ENCODE results near the gene TRUB2.
"Not testable (repeated sequence)": the region's sequence is repeated elsewhere in the genome, so short reads cannot be mapped to it uniquely, and the experiment has no call there.

TRUB2 gene

DNA sequence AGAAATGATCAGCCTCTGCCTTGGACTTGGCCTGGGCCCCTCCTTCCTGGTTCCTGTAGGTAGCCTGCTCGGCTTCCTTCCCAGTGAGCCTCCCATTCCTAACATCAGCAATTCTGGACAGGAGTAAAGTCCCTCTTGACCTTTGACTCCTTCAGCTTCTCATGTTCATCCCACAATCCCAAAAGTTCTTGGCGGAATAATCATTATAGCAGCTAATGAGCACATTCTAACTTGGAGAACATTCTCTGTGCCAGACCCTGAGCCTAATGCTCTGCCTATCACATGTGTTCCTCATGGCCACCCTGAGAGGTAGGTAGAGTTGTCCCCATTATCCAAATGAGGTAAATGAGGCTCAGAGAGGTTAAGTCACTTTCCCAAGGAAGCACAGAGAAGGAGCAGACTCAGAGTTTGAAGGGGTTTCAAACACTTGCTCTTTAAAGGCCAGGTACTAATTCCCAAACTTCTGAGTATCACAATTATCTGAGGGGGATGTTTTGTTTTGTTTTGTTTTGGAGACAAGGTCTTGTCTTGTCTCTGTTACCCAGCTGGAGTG lies 24.9 kb downstream of the TRUB2 start:
- DNase-seq: no peak

DNA sequence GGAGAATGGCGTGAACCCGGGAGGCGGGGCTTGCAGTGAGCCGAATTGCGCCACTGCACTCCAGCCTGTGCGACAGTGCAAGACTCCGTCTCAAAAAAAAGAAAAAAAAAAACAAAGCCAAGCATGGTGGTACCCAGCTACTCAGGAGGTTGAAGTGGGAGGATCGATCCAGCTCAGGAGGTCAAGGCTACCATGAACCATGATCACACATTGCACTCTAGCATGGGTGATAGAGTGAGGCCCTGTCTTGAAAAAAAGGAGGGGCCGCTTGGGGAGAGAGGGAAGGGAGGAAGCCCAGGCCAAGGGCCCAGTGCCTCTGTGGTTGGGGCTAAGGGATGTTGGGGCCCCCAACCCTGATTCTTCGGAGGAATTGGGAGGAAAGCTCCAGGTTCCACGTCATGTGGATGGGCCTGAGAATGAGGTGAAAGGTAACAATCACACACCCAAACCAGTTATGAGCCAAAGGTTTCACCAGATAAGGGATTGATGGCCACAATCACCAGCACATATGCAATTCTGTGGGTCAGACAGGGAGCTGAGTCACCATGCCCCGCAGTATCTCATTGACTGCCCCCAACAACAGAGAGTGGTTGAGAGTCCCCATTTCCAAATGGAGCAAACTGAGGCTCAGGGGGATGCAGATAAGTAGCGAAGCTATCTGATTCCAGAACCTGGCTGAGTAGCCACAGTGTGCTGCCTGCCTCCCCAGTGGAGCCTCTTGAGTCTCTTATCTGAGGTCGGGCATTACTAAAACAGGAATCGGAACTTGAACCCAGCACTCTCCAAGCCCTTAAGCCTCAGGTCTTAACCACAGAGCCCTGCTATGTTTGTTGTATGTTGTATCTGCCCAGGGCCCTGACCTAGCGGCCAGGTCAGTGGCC lies 25.7 kb downstream of the TRUB2 start:
- DNase-seq: no peak

DNA sequence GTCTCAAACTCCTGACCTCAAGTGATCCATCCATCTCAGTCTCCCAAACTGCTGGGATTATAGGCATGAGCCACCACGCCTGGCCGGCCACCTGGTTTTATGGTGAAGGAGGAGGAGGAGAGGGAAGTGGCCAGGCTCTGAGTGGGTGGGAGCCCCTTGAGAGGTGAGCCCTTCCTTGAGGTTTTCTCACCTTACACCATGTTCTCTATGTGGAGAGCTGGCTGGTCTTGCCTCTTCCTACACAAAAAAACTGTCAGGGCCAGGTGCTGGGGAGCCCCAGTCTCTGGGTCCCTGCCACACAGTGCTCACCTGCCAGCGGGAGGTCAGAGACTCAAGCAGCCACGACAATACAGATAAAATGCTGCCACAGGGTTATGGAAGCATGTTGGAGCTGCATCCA lies 28.1 kb downstream of the TRUB2 start:
- DNase-seq: no peak

DNA sequence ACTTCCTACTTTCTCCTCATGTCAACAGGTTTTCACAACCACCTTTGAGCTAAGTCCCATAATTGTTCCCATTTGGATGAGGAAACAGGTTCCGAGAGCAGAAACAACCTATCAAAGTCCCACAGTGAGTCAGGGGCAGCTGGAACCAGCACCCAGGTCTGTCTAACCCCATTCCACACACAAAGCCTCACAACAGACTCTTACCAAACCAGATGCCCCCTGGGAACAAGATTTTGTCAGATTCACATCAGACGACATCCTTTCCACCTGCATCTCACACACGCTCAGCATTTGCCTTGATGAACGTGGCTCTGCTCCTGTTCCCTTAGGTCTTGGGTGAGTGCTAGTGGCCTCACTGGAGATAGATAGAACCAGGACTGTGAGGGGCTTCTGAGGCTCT lies 29.2 kb downstream of the TRUB2 start:
- DNase-seq: no peak

DNA sequence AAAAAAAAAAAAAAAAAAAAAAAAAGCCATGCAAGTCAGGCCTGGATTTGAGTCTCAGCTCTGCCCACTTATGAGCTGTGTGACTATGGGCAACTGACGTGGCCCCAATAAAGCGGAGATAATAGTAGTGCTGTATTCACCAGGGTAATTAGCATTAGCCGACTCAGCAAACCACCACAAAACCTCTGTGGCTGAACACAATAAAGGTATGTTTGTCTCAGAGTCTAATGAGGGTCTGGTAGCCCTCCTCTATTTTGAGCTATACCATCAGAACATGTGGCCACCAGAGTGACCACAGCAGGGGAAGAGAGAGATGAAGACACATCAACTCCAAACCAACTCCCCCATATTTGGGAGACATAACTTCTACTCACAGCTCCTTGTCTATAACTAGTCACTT lies 30.2 kb downstream of the TRUB2 start:
- no peak for DNase-seq

DNA sequence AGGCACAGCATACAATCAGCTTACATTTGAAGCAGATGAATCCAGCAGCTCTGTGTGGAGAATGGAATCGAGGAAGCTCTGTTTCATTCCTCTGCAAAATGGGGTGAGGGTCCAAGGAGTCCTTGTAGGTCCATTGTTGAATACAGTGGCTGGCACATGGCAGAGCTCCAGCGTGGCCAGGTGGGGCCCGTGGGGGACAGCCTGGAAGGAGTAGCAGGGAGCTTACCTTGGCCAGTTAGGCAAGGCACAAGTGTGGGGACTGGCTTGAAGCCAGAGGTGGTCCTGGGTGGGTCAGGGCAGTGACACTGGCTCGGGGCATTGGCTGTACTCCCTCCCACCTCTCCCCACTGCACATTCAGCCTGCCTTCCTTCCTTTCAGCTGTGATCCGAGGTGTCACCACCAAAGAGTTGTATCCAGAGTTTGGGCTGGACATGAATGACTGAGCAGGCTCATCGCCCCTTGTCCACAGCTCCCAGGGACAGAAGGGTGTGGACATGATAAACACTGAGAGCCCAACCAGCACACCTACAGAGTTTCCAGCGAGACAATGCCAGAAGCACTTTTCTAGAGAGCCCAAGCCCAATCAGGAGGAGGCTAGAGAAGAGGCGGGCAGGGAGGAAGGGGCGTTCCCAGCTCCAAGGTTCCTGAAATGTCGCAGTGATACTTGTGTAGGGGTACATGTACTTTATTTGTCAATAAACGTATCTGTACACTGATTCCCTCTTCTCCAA lies 33.8 kb downstream of the TRUB2 start:
- no peak for DNase-seq

DNA sequence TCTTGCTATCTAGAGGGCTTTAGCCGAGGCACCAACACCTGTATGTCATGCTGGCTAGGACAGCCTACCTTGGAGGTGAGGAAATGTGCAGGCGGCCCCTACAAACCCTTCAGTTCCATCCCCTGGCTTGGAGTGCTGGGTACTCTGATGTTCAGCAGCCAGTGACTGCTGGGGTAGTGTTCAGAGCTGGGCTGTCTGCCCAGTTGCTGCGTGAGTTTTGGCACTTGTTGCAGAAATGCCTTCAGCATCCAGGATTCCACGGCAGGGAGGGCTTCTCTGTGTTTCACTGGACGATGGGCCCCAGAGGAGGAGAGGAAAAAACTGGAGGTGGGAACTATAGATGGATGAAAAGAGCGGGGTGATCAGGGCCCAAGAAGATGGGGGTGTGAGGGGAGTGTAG lies 35.8 kb downstream of the TRUB2 start:
- DNase-seq: no peak

DNA sequence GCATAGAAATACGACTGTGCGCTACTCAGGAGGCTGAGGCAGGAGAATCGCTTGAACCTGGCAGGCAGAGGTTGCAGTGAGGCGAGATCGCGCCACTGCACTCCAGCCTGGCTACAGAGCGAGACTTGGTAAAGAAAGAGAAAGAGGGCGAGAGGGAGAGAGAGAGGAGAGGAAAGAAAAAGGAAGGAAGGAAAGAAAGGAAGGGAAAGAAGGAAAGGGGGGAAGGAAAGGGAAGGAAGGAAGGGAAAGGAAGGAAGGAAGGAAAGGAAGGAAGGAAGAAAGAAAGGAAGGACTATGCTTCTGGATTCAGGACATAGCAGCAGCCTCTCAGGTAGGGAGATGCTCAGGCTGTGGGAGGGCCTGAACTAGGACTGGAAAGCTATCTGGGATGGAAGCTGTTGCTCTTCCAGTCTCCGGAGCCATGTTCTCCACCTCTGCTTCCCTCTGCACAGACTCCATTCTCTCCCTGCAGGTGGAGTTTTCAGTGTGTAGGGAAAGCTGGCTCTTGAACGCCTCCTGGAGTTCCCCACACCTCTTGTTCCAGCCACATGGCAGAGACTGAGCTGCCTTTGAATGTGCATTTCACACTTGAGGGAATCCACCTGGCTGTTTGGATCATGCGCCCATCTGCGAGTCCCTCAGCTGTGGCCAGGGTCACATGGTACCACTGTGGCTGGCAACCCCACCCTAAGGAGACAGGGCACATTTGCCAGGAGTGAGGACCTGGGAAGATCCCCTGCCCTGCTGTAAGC lies 37.0 kb downstream of the TRUB2 start:
- DNase-seq: no peak

DNA sequence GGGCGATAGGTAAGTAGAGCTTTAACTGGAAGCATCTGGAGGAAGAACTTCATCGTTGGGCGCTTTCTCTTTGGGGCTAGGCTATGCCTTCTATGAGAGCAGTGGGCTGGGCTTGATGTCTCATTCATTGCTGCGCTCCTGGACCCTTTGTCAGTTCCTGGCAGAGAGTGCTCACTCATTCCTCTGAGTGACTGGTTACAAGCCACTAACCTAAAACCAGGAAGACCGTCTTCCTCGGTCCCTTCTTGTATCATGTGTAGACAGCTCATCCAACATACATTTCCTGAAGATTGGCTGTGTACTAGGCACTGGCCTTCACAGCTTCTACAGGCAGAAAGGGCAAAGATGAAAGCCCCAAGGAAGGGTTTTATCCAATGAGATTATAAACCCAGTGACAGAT lies 39.7 kb downstream of the TRUB2 start:
- DNase-seq: no peak

DNA sequence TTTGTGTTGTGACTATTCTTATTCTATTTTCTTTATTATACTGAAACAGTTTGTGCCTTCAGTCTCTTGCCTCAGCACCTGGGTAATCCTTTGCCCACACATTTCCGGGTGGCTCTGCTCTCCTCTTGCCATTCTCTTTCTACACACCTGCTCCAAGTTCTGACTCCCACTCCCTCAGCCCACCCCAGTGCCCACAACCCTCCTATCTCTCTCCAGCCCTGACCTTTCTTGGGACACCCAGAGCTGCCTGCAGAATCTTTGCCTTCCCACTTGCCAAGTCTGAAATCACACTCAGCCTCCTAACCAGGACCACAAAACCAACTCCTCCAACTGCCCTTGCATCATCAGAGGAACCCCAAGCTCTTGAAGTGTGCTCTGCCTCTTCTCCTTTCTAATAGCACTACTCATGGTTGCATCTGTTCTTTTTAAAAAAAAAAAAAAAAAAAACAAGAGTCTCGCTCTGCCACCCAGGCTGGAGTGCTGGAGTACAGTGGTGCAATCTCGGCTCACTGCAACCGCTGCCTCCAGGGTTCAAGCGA lies 42.1 kb downstream of the TRUB2 start:
- DNase-seq: no peak

DNA sequence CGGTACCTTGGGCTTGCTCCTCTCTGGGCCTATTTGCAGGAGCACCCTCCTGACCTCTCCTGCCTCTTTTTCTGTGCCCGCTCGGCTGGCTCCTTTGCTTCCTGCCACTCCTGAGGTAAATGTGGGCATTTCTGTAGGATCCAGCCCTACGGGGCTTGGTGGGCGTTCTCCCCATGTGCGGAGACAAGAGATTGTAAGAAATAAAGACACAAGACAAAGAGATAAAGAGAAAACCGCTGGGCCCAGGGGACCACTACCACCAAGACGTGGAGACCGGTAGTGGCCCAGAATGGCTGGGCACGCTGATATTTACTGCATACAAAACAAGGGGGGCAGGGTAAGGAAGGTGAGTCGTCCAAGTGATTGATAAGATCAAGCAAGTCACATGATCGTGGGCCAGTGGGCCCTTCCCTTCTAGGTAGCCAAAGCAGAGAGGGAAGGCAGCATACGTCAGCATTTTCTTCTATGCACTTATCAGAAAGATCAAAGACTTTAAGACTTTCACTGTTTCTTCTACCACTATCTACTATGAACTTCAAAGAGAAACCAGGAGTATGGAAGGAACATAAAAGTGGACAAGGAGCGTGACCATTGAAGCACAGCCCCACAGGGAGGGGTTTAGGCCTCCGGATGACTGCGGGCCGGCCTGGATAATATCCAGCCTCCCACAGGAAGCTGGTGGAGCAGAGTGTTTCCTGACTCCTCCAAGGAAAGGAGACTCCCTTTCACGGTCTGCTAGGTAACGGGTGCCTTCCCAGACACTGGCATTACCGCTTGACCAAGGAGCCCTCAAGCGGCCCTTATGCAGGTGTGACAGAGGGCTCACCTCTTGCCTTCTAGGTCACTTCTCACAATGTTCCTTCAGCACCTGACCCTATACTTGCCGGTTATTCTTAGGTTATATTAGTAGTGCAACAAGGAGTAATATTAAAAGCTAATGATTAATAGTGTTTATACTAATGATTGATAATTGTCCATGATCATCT lies 42.9 kb downstream of the TRUB2 start:
- not testable (repeated sequence) for DNase-seq

DNA sequence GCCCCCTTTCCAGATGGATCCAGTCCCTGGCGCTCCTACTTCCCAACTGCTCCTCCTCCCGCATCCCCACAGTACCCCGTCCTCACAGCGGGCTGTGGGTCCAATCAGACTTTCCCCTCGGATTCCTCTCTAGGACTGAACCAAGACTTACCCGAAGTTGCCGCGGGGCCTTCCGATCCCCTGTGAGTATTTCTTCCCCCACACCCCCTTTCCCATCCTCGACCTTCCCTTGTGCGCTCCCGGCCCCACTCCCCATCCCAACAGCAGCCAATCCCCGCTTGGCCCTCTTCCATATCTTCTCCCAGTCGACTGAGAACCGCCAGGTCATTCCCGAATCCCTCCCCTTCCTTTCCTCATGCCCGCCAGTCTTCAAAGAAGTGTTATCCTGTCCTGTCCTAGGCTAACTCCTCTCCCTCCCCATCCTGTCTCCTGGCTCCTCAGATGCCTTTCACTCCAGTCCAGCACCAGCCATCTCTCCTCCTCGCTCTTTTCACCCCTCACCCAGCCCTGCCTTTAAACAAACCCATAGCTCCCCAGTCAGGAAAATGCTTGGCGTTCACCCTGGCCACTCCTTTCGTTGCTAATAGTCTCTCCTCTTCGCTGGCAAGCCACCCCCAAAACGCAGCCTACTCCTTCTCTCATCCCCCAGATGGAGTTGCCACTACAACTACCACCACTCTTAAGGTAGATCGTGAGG lies 45.5 kb downstream of the TRUB2 start:
- DNase-seq: peak; percentile 25

DNA sequence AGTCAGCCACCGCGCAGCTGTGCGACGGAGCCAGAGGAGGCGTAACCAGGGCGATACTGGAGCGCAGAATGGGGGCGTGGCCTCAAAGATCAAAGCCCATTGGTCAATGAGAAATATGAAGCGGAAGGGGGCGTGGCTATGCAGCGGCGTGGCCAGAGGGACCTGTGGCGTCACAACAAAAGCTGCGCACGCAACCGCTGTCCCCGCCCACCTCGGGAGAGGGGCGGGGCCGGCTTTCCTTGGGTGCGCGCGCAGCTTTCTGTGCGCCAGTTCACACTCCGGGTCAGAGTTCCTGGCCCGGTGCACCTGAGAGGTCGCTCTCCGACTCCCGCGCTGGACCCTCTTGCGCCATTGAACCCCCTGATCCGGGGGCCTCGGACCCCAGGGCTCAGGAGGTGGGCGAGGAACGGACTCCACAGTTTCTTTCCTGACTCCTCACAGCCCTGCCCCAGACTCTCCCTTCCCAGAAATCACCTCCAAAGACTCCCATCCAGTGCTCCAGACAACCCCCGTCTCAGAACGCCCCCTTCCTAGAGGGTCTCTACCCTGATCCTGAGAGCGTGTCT lies 46.2 kb downstream of the TRUB2 start, which contains the start of gene SWI5:
TSS of gene SWI5 (plus strand) at position 269 of the 566 bp plus-strand sequence.
- peak; percentile 100 for DNase-seq

DNA sequence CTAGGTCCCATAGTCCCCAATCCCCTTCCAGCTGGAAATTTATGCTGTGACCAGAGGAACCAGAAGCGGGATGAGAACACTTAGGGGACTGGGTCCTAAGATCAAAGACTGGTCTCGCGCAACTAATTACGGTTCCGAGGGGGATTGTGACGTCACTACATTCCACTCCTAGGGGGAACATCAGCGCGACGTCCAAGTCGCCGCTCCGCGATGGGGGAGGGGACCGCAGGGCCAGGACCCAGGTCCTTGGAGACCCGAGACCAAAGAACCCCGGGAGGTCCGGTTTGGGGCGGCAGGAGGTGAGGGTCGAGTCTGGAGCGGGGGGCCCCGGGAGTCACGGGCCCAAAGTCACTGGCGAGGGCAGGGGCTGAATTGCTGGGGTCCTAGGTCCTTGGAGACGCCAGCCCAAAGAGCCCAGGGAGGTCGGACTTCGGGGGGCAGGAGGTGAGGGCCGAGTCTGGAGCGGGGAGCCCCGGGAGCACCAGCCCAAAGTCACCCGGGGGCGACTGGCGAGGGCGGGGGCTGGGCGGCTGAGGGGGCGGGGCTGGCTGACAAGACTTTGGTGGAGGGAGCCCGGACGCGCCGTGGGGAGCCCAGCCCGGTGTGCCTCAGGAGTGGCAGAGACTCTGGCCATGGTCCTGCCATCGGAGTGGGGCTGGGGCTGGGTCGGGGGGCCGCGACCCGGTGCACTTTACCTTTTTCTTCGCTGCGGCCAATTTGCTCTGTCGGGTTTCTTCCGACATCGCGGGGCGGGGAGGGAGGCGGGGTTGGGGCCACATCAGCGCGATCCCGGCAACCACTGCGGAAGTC lies 46.8 kb downstream of the TRUB2 start, which contains the start of gene GOLGA2:
TSS of gene GOLGA2 (minus strand) at position 810 of the 810 bp plus-strand sequence. CDS start at position 779, 31 bp downstream.
- DNase-seq: peak; percentile 21

DNA sequence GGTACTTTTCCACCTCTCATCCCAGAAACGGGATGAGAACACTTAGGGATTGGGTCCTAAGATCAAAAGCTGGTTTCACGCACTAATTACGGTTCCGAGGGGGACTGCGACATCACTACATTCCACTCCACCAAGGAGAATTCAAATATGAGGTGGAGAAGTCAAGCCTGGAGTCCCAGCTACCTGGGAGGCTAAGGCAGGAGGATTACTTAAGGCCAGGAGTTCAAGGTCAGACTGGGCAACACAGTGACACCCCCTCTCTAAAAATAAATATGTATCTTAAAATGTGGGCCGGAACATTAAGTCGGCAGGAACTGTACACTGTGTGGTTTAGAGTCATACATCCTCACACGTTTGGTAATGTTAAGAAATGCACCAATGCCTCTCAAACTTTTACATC lies 48.0 kb downstream of the TRUB2 start:
- no peak for DNase-seq

DNA sequence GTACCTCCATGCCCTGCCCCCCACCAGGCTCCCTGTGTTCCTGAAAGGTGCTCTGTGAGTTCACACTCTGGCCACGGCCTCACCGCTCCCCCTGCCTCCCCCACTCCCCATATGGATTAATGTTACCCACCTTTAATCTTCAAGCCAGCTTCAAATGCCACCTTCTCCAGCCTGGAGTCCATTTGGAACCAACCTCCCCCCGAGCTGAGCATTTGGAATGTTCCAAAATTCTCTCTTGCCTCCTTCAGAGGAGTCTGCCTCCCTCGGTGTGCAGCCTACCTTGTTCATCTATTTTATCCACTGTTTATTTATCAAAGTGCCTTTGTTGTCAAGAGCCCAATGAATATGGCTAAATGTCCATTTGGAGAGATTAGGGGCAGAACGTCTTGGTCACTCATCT lies 50.7 kb downstream of the TRUB2 start:
- DNase-seq: no peak

DNA sequence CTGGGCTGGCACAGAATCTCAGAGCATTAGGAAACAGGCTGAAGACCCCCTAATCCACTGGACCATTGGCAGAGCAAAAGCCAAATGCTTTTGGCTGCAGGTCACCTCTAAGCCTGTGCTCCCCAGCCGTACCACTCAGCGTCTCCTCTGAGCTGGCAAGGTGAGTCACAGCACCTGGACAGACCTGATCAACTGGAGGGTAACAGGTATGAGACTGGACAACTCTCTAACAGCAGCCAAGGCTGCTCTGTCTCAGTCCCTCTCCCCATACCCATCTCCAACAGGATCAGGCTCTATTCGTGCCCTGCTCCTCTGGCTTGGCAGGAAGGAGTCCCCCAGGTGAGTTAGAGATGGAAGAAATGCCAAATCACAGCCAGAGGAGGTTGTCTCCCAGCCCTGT lies 51.1 kb downstream of the TRUB2 start:
- no peak for DNase-seq

DNA sequence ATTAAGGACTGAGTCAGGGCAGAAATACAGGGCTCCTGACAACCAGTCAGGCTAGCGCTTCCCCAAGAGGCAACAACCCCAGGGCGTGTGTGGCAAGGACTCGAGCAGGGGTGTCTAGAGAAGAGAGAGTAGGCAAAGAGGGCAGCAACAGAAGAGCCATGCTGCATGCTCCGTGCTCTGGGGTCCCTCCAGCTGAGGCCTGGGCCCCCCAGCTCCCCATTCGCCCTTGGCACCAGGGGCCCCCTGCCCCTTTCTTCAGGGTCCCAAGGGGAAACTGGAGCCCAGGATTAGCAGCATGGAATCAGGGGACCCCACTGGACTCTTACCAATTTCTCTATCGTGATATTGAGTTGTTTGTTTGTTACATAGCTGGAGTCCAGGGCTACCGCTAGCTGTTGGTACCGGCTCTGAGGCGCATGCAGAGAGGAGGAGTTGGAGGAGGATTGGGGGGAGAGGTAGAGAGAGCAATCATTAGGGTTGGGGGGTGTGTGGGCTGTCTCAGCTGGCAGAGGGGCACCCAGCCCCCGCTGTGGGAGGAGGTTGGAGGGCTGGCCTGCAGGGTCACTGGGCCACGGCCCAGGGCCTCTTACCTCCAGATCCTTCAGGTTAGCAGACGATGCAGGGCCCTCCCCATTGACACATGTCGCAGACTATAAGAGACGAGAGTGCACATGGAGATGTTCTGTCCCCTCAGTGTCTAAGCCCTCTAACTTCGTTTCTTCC lies 55.2 kb downstream of the TRUB2 start:
- DNase-seq: no peak

DNA sequence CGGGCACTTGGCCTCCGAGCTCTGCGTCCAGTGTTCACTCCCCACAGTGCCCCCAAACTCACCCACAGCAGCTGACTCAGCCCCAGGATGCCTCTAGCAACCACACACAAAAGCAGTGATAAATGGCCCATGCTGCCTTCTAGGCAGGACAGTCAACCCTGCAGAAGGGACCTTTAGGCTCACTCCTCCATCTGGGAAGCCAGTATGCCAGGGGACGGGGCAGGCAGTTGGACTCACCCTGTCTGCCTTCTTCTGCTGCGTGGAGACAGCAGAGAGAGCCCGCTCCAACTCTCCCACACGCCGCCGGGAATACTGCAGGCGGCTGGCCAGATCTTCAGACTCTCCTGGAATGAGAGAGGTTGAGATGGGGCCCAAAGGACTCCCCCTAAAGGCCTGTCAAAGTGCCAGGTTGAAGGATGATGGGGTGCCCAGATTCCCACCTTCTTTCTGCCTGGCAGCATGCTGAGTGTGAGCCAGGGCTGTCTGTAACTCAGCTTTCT lies 56.8 kb downstream of the TRUB2 start:
- no peak for DNase-seq
